K562 (cell line): ENCODE measurements around the gene NXNL2. TPM values are rescaled to one million over a fixed set of nuclear protein-coding genes. Genes with fewer than 3 reads are reported as not detected.

Experiments
- ATAC-seq: fragments of 200-7000 bp; cut with Tn5 transposase; 3 replicates; pipeline ENCODE4 v1.9.1; 2020; ENCODE audit warnings: moderate library complexity
- BruUV-seq: library from RNA; stranded (reverse); fragments of 400-500 nt; replicated peaks from 2 replicates; lab custom pipeline; 2021; lab: Mats Ljungman, UMichigan
- CTCF ChIA-PET: fragments of 300-600 bp; formaldehyde crosslinking; extraction: SDS; loops from one replicate; lab custom pipeline; 2021; ENCODE audit warnings: low intra/inter-chr PET ratio; lab: Yijun Ruan, JAX
- POLR2A ChIA-PET: fragments of 300-600, 350-650 bp; sonication (Branson Sonifier 250); formaldehyde crosslinking; extraction: SDS; loops from one replicate; lab custom pipeline; 2021; ENCODE audit warnings: antibody characterized with exemption, inconsistent platforms; lab: Yijun Ruan, JAX
- DNase-seq, 4 experiments: peaks; one replicate each; pipeline versions ENCODE4 v3.0.0 to v3.0.0-alpha.2; 2011 to 2018; ENCODE audit warnings: low spot score in 3 of 4, mixed read lengths in 3 of 4; ENCODE audit errors: extremely low read depth in 1 of 4
- FAIRE-seq: peaks from 2 replicates; lab custom pipeline; 2011; peaks lifted over from hg19 to GRCh38; lab: Jason Lieb, UNC
- H2AFZ ChIP-seq: 2 replicates; pipeline ENCODE4 v1.6.0; 2011; ENCODE audit warnings: low read depth, low read length, control low read depth, inconsistent platforms
- H3K27ac ChIP-seq: fragments of 200-600 bp; 3 replicates; pipeline ENCODE4 v1.8.0; 2011; ENCODE audit warnings: low read depth, mild to moderate bottlenecking, control low read depth, inconsistent platforms, low read length, moderate library complexity, mixed read lengths; ENCODE audit errors: extremely low read depth
- H3K27me3 ChIP-seq, 2 experiments: fragments of 300-600 bp in 1 of 2; 2 replicates in 1 of 2; 3 replicates in 1 of 2; pipeline versions ENCODE4 v1.6.0 to v1.8.0; 2011; ENCODE audit warnings: inconsistent platforms in 2 of 2, low read length in 2 of 2, mild to moderate bottlenecking in 1 of 2, mixed read lengths in 1 of 2, moderate library complexity in 1 of 2; ENCODE audit not compliant: control insufficient read depth in 2 of 2, insufficient read depth in 2 of 2
- H3K36me3 ChIP-seq: fragments of 300-600 bp; 3 replicates; pipeline ENCODE4 v1.8.0; 2011; ENCODE audit warnings: mild to moderate bottlenecking, low read length, inconsistent platforms; ENCODE audit not compliant: control insufficient read depth, insufficient read depth
- H3K4me1 ChIP-seq, 2 experiments: fragments of 200-600 bp in 1 of 2; replicated peaks in 1 of 2; 2 replicates in 1 of 2; 3 replicates in 1 of 2; pipeline versions ENCODE4 v1.5.1 to v1.8.0; 2011; ENCODE audit warnings: inconsistent platforms in 2 of 2, low read length in 2 of 2, mild to moderate bottlenecking in 1 of 2, mixed read lengths in 1 of 2, moderate library complexity in 1 of 2; ENCODE audit not compliant: control insufficient read depth in 2 of 2, insufficient read depth in 2 of 2
- H3K4me2 ChIP-seq: 2 replicates; pipeline ENCODE4 v1.6.1; 2011; ENCODE audit warnings: low read length, control low read depth, inconsistent platforms, mixed read lengths; ENCODE audit not compliant: insufficient read depth
- H3K4me3 ChIP-seq: fragments of 200-600 bp; sonication (generic), shearing (Covaris generic); 2 replicates; pipeline ENCODE4 v1.5.1; 2016; ENCODE audit warnings: control low read depth, inconsistent platforms
- H3K79me2 ChIP-seq: fragments of 200-600 bp; 3 replicates; pipeline ENCODE4 v1.8.0; 2011; ENCODE audit warnings: low read length, inconsistent platforms; ENCODE audit not compliant: control insufficient read depth, insufficient read depth
- H3K9ac ChIP-seq, 2 experiments: 2 replicates each; pipeline versions ENCODE4 v1.6.0 to v1.6.1; 2011; ENCODE audit warnings: low read depth in 2 of 2, low read length in 2 of 2, control low read depth in 1 of 2, inconsistent platforms in 1 of 2, mild to moderate bottlenecking in 1 of 2, mixed read lengths in 1 of 2; ENCODE audit not compliant: insufficient read depth in 1 of 2
- H3K9me1 ChIP-seq: one replicate; pipeline ENCODE4 v1.6.0; 2011; ENCODE audit warnings: inconsistent platforms, mild to moderate bottlenecking, low read length, moderate library complexity; ENCODE audit not compliant: control insufficient read depth, insufficient read depth
- H3K9me3 ChIP-seq: replicated peaks from 2 replicates; pipeline ENCODE4 v1.5.1; 2011; ENCODE audit warnings: low read depth, low read length, inconsistent platforms; ENCODE audit not compliant: control insufficient read depth, insufficient read depth
- H4K20me1 ChIP-seq: replicated peaks from 2 replicates; pipeline ENCODE4 v1.6.1; 2011; ENCODE audit warnings: low read length, inconsistent platforms, mixed read lengths; ENCODE audit not compliant: control insufficient read depth, insufficient read depth
- HINFP ChIP-seq: fragments of 450-650 bp; conservative IDR thresholded peaks from 2 replicates; pipeline ENCODE4 v1.6.1; 2016; ENCODE audit warnings: missing genetic modification characterization, low read depth, mild to moderate bottlenecking, control low read depth, missing compliant biosample characterization
- HSF4 ChIP-seq: fragments of 250-450 bp; sonication (Bioruptor Pico); IDR thresholded peaks from 2 replicates; pipeline ENCODE4 v2.1.2; 2022; ENCODE audit warnings: mild to moderate bottlenecking, moderate library complexity, borderline replicate concordance
- POLR2A ChIP-seq: fragments of 450-650 bp; conservative IDR thresholded peaks from 2 replicates; pipeline ENCODE4 v1.6.1; 2016
- RUNX1 ChIP-seq: sonication (generic); IDR thresholded peaks from 2 replicates; pipeline ENCODE4 v1.6.1; 2016; ENCODE audit warnings: antibody characterized with exemption, low read depth
- SOX6 ChIP-seq: fragments of 450-650 bp; IDR thresholded peaks from 2 replicates; pipeline ENCODE4 v1.6.1; 2014; ENCODE audit warnings: mild to moderate bottlenecking
- SPI1 ChIP-seq: IDR thresholded peaks from 2 replicates; pipeline ENCODE4 v1.6.1; 2011; ENCODE audit warnings: low read depth, low read length, control low read depth, borderline replicate concordance
- WGBS: fragments of 100-300 bp; shearing (Covaris generic); methylation state at CpG from one replicate; pipeline ENCODE4 v1.1.6; 2016; ENCODE audit warnings: low coverage, mixed read lengths; ENCODE audit not compliant: insufficient coverage; ENCODE audit errors: missing lambda C conversion rate; 5-methylcytosine and 5-hydroxymethylcytosine counted together
- in situ Hi-C: fragments of 300-500 bp; cut with MboI; formaldehyde crosslinking; loops from 4 replicates; pipeline ENCODE4 v1.15.0; 2018; ENCODE audit warnings: inconsistent platforms, mixed read lengths
- intact Hi-C: fragments of 100-400 bp; cut with micrococcal nuclease; formaldehyde crosslinking; loops from 2 replicates; pipeline ENCODE4 v1.14.2; 2022
- polyA plus RNA-seq, 8 experiments: library from polyadenylated mRNA; depleted of rRNA in 4 of 8; stranded (reverse) in 5 of 8; unstranded in 3 of 8; fragments of >200 nt; fragmentation: Nextera tagmentation in 2 of 8; fragmentation: Illumina TruSeq in 1 of 8; extraction: Ambion mirVana in 2 of 8; extraction: Trizol in 1 of 8; gene quantifications; 2 replicates each; pipeline versions ENCODE4 v1.2.1 to v1.2.3, GENCODE V29; 2011 to 2014; ENCODE audit warnings: inconsistent platforms in 1 of 8, missing spikeins in 1 of 8
- total RNA-seq, 7 experiments: library from RNA; depleted of rRNA in 6 of 7; stranded (reverse); fragments of >200 nt in 6 of 7; fragmentation: Illumina TruSeq in 2 of 7; extraction: Trizol in 2 of 7; gene quantifications; 2 replicates each; pipeline versions ENCODE4 v1.2.1 to v1.2.3, GENCODE V29; 2011 to 2021; ENCODE audit warnings: low replicate concordance in 1 of 7

NXNL2 gene
- total and polyA plus RNA-seq, 9 of the 15 experiments (the other 6 are each of a cell fraction or from before 2014, with no cell fraction given) = 0.15 to 0.19 TPM; not detected in 7

- no peak for TF ChIP-seq SPI1
- no peak for TF ChIP-seq HINFP
- no peak for TF ChIP-seq HSF4 (CRISPR knock-in tag)
- TF ChIP-seq SOX6 = no peak
- no peak for TF ChIP-seq POLR2A
- no peak for TF ChIP-seq RUNX1
- TF ChIP-seq, all 486 proteins: peak for 0
- H3K4me3 ChIP-seq = no peak overlapping the region
- intact Hi-C loops = no loop called here
- H3K79me2 ChIP-seq = no peaks in the 10 kb centered on the region
- POLR2A ChIA-PET = no interaction called here
- BruUV-seq = no TSS peak
- H3K9me1 ChIP-seq = no peaks in the 10 kb centered on the region
- H3K27me3 ChIP-seq = peaks cover 0 to 12% of the 10 kb centered on the region in 2 experiments; a peak in 2 of 5 replicates
- H4K20me1 ChIP-seq = no peaks in the 10 kb centered on the region
- no peaks in the 10 kb centered on the region for H3K36me3 ChIP-seq
- WGBS = 7% methylated on average over 6 of the region's 6 CpGs
- H3K9me3 ChIP-seq = no peaks in the 10 kb centered on the region
- no peak overlapping the region for H3K27ac ChIP-seq
- H3K4me2 ChIP-seq = no peak overlapping the region
- FAIRE-seq = no peak
- no peak for ATAC-seq
- no peak for DNase-seq
- in situ Hi-C loops = no loop called here
- peaks cover 0 to 12% of the 10 kb centered on the region in 2 experiments; a peak in 3 of 5 replicates for H3K4me1 ChIP-seq
- no peak overlapping the region for H2AFZ ChIP-seq
- H3K9ac ChIP-seq = no peak overlapping the region
- CTCF ChIA-PET = interaction anchor here (0.6 kb wide), 1 partner anchor 586 kb away, joined by 5 read pairs; no protein-coding TSS in a partner anchor
Observed at GRCh38 chr9:88539246-88539645, 4.3 kb downstream of the NXNL2 start.
